H1 (cell line): Measurements from ENCODE around the gene SLC51B. TPM values are rescaled to one million over a fixed set of nuclear protein-coding genes. Genes with fewer than 3 reads are reported as not detected.

Experiments used
- CTCF ChIA-PET: fragments of 300-600 bp; sonication (Branson Sonifier 250); formaldehyde crosslinking; loops from one replicate; lab custom pipeline; 2021; ENCODE audit not compliant: partially characterized antibody; lab: Charles Lee
- POLR2A ChIA-PET: fragments of 300-600 bp; sonication (Branson Sonifier 250); formaldehyde crosslinking; loops from one replicate; lab custom pipeline; 2021; ENCODE audit warnings: inconsistent platforms; ENCODE audit not compliant: partially characterized antibody; lab: Charles Lee
- DNase-seq, 2 experiments: peaks; one replicate each; pipeline versions ENCODE4 v3.0.0 to v3.0.0-alpha.2; 2010 to 2022; ENCODE audit warnings: low spot score in 2 of 2, low read depth in 1 of 2, mixed read lengths in 1 of 2
- FAIRE-seq: peaks from 2 replicates; lab custom pipeline; 2011; peaks lifted over from hg19 to GRCh38; lab: Jason Lieb, UNC
- H2AFZ ChIP-seq: 2 replicates; pipeline ENCODE4 v1.8.1; 2012; ENCODE audit warnings: low read length, inconsistent platforms
- H2AK5ac ChIP-seq: 2 replicates; pipeline ENCODE4 v1.6.1; 2013; ENCODE audit warnings: low read depth, low read length
- H2BK120ac ChIP-seq: replicated peaks from 2 replicates; pipeline ENCODE3; 2013; ENCODE audit warnings: low read depth, low read length, inconsistent platforms
- H2BK12ac ChIP-seq: 2 replicates; pipeline ENCODE4 v1.6.1; 2013; ENCODE audit warnings: low read depth, low read length
- H2BK15ac ChIP-seq: 2 replicates; pipeline ENCODE4 v1.6.1; 2013; ENCODE audit warnings: low read length
- H2BK20ac ChIP-seq: 2 replicates; pipeline ENCODE4 v1.6.1; 2013; ENCODE audit warnings: low read length
- H2BK5ac ChIP-seq: 2 replicates; pipeline ENCODE4 v1.6.1; 2013; ENCODE audit warnings: low read depth, low read length
- H3K14ac ChIP-seq: 2 replicates; pipeline ENCODE4 v1.6.1; 2013; ENCODE audit warnings: inconsistent platforms; ENCODE audit not compliant: insufficient read length
- H3K18ac ChIP-seq: 2 replicates; pipeline ENCODE4 v1.6.1; 2013; ENCODE audit warnings: low read length; ENCODE audit errors: extremely low read depth
- H3K23ac ChIP-seq: 2 replicates; pipeline ENCODE4 v1.6.1; 2013; ENCODE audit warnings: inconsistent platforms; ENCODE audit not compliant: insufficient read length
- H3K23me2 ChIP-seq: 2 replicates; pipeline ENCODE4 v1.6.1; 2013; ENCODE audit warnings: low read depth, low read length
- H3K27ac ChIP-seq: 2 replicates; pipeline ENCODE4 v1.6.1; 2011; ENCODE audit warnings: low read depth, low read length, inconsistent platforms
- H3K27me3 ChIP-seq, 4 experiments: replicated peaks in 1 of 4; 1 replicate in 1 of 4; 2 replicates in 3 of 4; pipeline versions ENCODE4 v1.6.1 to v1.8.1; 2011 to 2013; ENCODE audit warnings: low read length in 3 of 4, mild to moderate bottlenecking in 3 of 4, inconsistent platforms in 2 of 4, mixed read lengths in 2 of 4, moderate library complexity in 1 of 4; ENCODE audit not compliant: control insufficient read depth in 3 of 4, insufficient read depth in 3 of 4; ENCODE audit errors: extremely low read depth in 1 of 4
- H3K36me3 ChIP-seq, 4 experiments: 2 replicates each; pipeline versions ENCODE4 v1.6.1 to v1.8.1; 2011 to 2013; ENCODE audit warnings: mild to moderate bottlenecking in 4 of 4, low read length in 3 of 4, moderate library complexity in 2 of 4, control low read depth in 1 of 4, inconsistent platforms in 1 of 4; ENCODE audit not compliant: insufficient read depth in 4 of 4, control insufficient read depth in 2 of 4
- H3K4ac ChIP-seq: replicated peaks from 2 replicates; pipeline ENCODE3; 2013; ENCODE audit warnings: low read length, low read depth, mixed read lengths, inconsistent platforms; ENCODE audit not compliant: insufficient read length
- H3K4me1 ChIP-seq, 4 experiments: replicated peaks in 1 of 4; 1 replicate in 1 of 4; 2 replicates in 3 of 4; pipeline versions ENCODE4 v1.6.1 to v1.8.1; 2011 to 2013; ENCODE audit warnings: low read length in 3 of 4, inconsistent platforms in 2 of 4, mixed read lengths in 1 of 4; ENCODE audit not compliant: insufficient read depth in 4 of 4, control insufficient read depth in 3 of 4
- H3K4me2 ChIP-seq, 2 experiments: 2 replicates each; pipeline versions ENCODE4 v1.6.1 to v1.8.1; 2011 to 2013; ENCODE audit warnings: low read depth in 2 of 2, low read length in 2 of 2, control low read depth in 1 of 2, inconsistent platforms in 1 of 2, mild to moderate bottlenecking in 1 of 2; ENCODE audit not compliant: insufficient read depth in 1 of 2
- H3K4me3 ChIP-seq, 4 experiments: fragments of 200-600, 300-600 bp in 1 of 4; sonication (generic), shearing (Covaris generic), sonication (Bioruptor Twin) in 1 of 4; 2 replicates each; pipeline versions ENCODE4 v1.5.1 to v1.8.1; 2011 to 2016; ENCODE audit warnings: low read length in 4 of 4, low read depth in 3 of 4, control low read depth in 2 of 4, inconsistent platforms in 2 of 4, mild to moderate bottlenecking in 2 of 4, mixed read lengths in 1 of 4, moderate library complexity in 1 of 4; ENCODE audit not compliant: insufficient read depth in 2 of 4; ENCODE audit errors: extremely low read depth in 1 of 4
- H3K56ac ChIP-seq: replicated peaks from 2 replicates; pipeline ENCODE3; 2013; ENCODE audit warnings: low read depth, mild to moderate bottlenecking, mixed read lengths, low read length, inconsistent platforms; ENCODE audit not compliant: insufficient read length
- H3K79me1 ChIP-seq: 2 replicates; pipeline ENCODE4 v1.6.1; 2013; ENCODE audit warnings: low read depth, low read length, control low read depth
- H3K79me2 ChIP-seq, 2 experiments: 2 replicates each; pipeline versions ENCODE4 v1.6.1 to v1.8.1; 2012 to 2013; ENCODE audit warnings: low read length in 2 of 2, mild to moderate bottlenecking in 2 of 2, inconsistent platforms in 1 of 2; ENCODE audit not compliant: insufficient read depth in 2 of 2, control insufficient read depth in 1 of 2
- H3K9ac ChIP-seq, 4 experiments: replicated peaks in 1 of 4; 1 replicate in 1 of 4; 2 replicates in 3 of 4; pipeline versions ENCODE4 v1.6.1 to v1.8.1; 2011 to 2013; ENCODE audit warnings: low read depth in 3 of 4, low read length in 3 of 4, control low read depth in 2 of 4, mild to moderate bottlenecking in 2 of 4, moderate library complexity in 2 of 4, inconsistent platforms in 1 of 4; ENCODE audit errors: extremely low read depth in 1 of 4
- H3K9me3 ChIP-seq, 2 experiments: 2 replicates each; pipeline versions ENCODE4 v1.6.1 to v1.8.1; 2012 to 2013; ENCODE audit warnings: mild to moderate bottlenecking in 2 of 2, moderate library complexity in 2 of 2, control low read depth in 1 of 2, inconsistent platforms in 1 of 2, low read depth in 1 of 2, low read length in 1 of 2, mixed read lengths in 1 of 2; ENCODE audit not compliant: insufficient read depth in 2 of 2
- H4K20me1 ChIP-seq, 2 experiments: replicated peaks in 1 of 2; 2 replicates each; pipeline versions ENCODE3 to v1.8.1; 2011 to 2013; ENCODE audit warnings: inconsistent platforms in 2 of 2, low read length in 2 of 2, mild to moderate bottlenecking in 1 of 2; ENCODE audit not compliant: insufficient read depth in 2 of 2, control insufficient read depth in 1 of 2
- H4K5ac ChIP-seq: 2 replicates; pipeline ENCODE4 v1.6.1; 2013; ENCODE audit warnings: low read length, low read depth, mixed read lengths, inconsistent platforms; ENCODE audit not compliant: insufficient read length
- H4K8ac ChIP-seq: 2 replicates; pipeline ENCODE4 v1.8.0; 2013; ENCODE audit warnings: mild to moderate bottlenecking, moderate library complexity, low read length, inconsistent platforms; ENCODE audit not compliant: insufficient read depth; ENCODE audit errors: extremely low read depth
- H4K91ac ChIP-seq: replicated peaks from 2 replicates; pipeline ENCODE3; 2013; ENCODE audit warnings: low read length, mixed read lengths, inconsistent platforms; ENCODE audit not compliant: insufficient read length
- BACH1 ChIP-seq: IDR thresholded peaks from 2 replicates; pipeline ENCODE4 v1.6.1; 2012; ENCODE audit warnings: low read length, improper control_type of control experiment
- CTBP2 ChIP-seq: IDR thresholded peaks from 2 replicates; pipeline ENCODE4 v1.7.0; 2011; ENCODE audit warnings: borderline replicate concordance, mild to moderate bottlenecking, moderate library complexity, mixed read lengths, low read length; ENCODE audit not compliant: insufficient read depth, insufficient read length
- EZH2 ChIP-seq: fragments of 200-600 bp; sonication (generic); IDR thresholded peaks from 2 replicates; pipeline ENCODE4 v1.7.1; 2012; ENCODE audit warnings: low read depth, mild to moderate bottlenecking, moderate library complexity, low read length, inconsistent platforms; ENCODE audit not compliant: severe bottlenecking
- GABPA ChIP-seq: IDR thresholded peaks from 2 replicates; pipeline ENCODE4 v1.6.1; 2011; ENCODE audit warnings: mild to moderate bottlenecking, low read length, moderate library complexity, borderline replicate concordance; ENCODE audit not compliant: insufficient read depth
- NANOG ChIP-seq: IDR thresholded peaks from 2 replicates; pipeline ENCODE4 v1.6.1; 2011; ENCODE audit warnings: low read length, low read depth, mild to moderate bottlenecking, inconsistent platforms; ENCODE audit not compliant: insufficient read depth, poor library complexity, severe bottlenecking
- NRF1 ChIP-seq: IDR thresholded peaks from 2 replicates; pipeline ENCODE4 v1.6.1; 2011; ENCODE audit warnings: mild to moderate bottlenecking, low read depth, low read length, improper control_type of control experiment
- POLR2A ChIP-seq, 2 experiments: IDR thresholded peaks; 1 replicate in 1 of 2; 2 replicates in 1 of 2; pipeline ENCODE4 v1.6.1; 2011; ENCODE audit warnings: low read depth in 2 of 2, low read length in 2 of 2, mild to moderate bottlenecking in 2 of 2; ENCODE audit errors: control extremely low read depth in 1 of 2
- POLR2AphosphoS5 ChIP-seq: IDR thresholded peaks from 2 replicates; pipeline ENCODE4 v1.6.1; 2011; ENCODE audit warnings: low read depth, low read length
- RAD21 ChIP-seq, 2 experiments: IDR thresholded peaks in 1 of 2; conservative IDR thresholded peaks in 1 of 2; 2 replicates each; pipeline ENCODE4 v1.6.1; 2011; ENCODE audit warnings: low read depth in 2 of 2, low read length in 2 of 2, improper control_type of control experiment in 1 of 2, inconsistent platforms in 1 of 2, mild to moderate bottlenecking in 1 of 2, moderate library complexity in 1 of 2
- RXRA ChIP-seq: IDR thresholded peaks from 2 replicates; pipeline ENCODE4 v1.6.1; 2011; ENCODE audit warnings: low read depth, mild to moderate bottlenecking, low read length, moderate library complexity; ENCODE audit not compliant: insufficient read depth
- TCF12 ChIP-seq: IDR thresholded peaks from 2 replicates; pipeline ENCODE4 v1.6.1; 2011; ENCODE audit warnings: low read depth, mild to moderate bottlenecking, low read length
- TEAD4 ChIP-seq: IDR thresholded peaks from 2 replicates; pipeline ENCODE4 v1.6.1; 2012; ENCODE audit warnings: low read depth, low read length, inconsistent platforms, mixed read lengths
- WGBS, 2 experiments: shearing (Covaris generic) in 1 of 2; methylation state at CpG; one replicate each; pipeline versions ENCODE4 v1.1.6 to v1.1.7; 2013 to 2015; ENCODE audit warnings: low lambda C conversion rate in 2 of 2, mixed read lengths in 2 of 2, inconsistent platforms in 1 of 2, low coverage in 1 of 2, missing lambda C conversion rate in 1 of 2; ENCODE audit not compliant: insufficient replicate concordance in 2 of 2, insufficient coverage in 1 of 2, insufficient read length in 1 of 2; ENCODE audit errors: extremely low coverage in 1 of 2, missing lambda C conversion rate in 1 of 2; 5-methylcytosine and 5-hydroxymethylcytosine counted together
- polyA plus RNA-seq, 7 experiments: library from polyadenylated mRNA; depleted of rRNA in 3 of 7; stranded (reverse) in 5 of 7; unstranded in 2 of 7; fragments of >200 nt in 5 of 7; fragments of 200-250 nt in 2 of 7; gene quantifications; 1 replicate in 5 of 7; 2 replicates in 1 of 7; 4 replicates in 1 of 7; pipeline versions ENCODE4 v1.2.1 to v1.2.3, GENCODE V29; 2011 to 2013; ENCODE audit warnings: missing spikeins in 2 of 7, mixed read lengths in 2 of 7
- total RNA-seq: library from RNA; stranded (reverse); fragmentation: NEBNext Ultra II Directional; extraction: Animal tissue kit (Norgen Biotek cat#: 25700); gene quantifications from 2 replicates; pipeline ENCODE4 v1.2.1, GENCODE V29; 2021
- TF ChIP-seq, protein P1 (sequence below): IDR thresholded peaks from 2 replicates; pipeline ENCODE4 v1.6.1; 2011; ENCODE audit warnings: low read length, improper control_type of control experiment

SLC51B gene
- total and polyA plus RNA-seq, 2 of the 8 experiments (the other 6 are each of a cell fraction or from before 2014, with no cell fraction given): not detected

DNA sequence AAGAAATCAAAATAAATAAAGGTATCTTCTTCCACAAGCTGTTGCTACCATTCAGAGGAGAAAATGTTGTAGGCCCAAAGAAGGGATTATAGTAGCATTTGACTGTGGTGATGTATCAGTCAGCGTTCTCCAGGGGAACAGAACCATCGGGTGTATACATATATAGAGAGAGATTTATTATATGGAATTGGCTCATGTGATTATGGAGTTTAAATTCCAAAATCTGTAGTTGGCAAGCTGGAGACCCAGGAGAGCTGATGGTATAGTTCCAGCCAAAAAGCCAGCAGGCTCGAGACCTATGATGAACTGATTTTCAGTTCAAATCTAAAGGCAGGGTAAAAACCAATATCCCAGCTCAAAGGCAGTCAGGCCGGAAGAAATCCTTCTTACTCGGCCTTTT, 48.1 kb upstream of the SLC51B start:
- Histone ChIP-seq H3K4me3 (no peak overlapping the region), H2BK120ac (no peak overlapping the region), H3K14ac (no peak overlapping the region), H3K23ac (no peak overlapping the region), H3K18ac (no peak overlapping the region), H3K27ac (no peak overlapping the region), H3K4me2 (no peak overlapping the region), H3K27me3 (no peaks in the 10 kb centered on the region), H3K23me2 (no peaks in the 10 kb centered on the region), H2AK5ac (no peak overlapping the region), H2AFZ (no peak overlapping the region), H3K79me2 (no peaks in the 10 kb centered on the region), H4K8ac (no peak overlapping the region), H3K4me1 (no peaks in the 10 kb centered on the region), H4K91ac (no peak overlapping the region), H3K56ac (no peak overlapping the region), H2BK5ac (no peak overlapping the region), H3K9me3 (no peaks in the 10 kb centered on the region), H3K79me1 (no peaks in the 10 kb centered on the region), H4K5ac (no peak overlapping the region), H4K20me1 (no peaks in the 10 kb centered on the region), H2BK20ac (no peak overlapping the region), H3K4ac (no peak overlapping the region), H3K9ac (no peak overlapping the region), H3K36me3 (no peaks in the 10 kb centered on the region), H2BK15ac (no peak overlapping the region), H2BK12ac (no peak overlapping the region)
- WGBS, 2 experiments: 69% methylated on average over 5 of the region's 5 CpGs; no CpG with 5 or more reads in 1 of the 2 experiments
- ChIA-PET POLR2A (interaction anchor here (1.1 to 2.1 kb wide), 4 partner anchors 9 to 186 kb away, joined by 3 to 5 read pairs (median 4); no protein-coding TSS in a partner anchor), CTCF (interaction anchor here (0.6 to 3.8 kb wide), 8 partner anchors 8 to 124 kb away, joined by 3 to 13 read pairs (median 3); no protein-coding TSS in a partner anchor)
- FAIRE-seq: no peak
- no peak for DNase-seq
- TF ChIP-seq, protein P1, sequence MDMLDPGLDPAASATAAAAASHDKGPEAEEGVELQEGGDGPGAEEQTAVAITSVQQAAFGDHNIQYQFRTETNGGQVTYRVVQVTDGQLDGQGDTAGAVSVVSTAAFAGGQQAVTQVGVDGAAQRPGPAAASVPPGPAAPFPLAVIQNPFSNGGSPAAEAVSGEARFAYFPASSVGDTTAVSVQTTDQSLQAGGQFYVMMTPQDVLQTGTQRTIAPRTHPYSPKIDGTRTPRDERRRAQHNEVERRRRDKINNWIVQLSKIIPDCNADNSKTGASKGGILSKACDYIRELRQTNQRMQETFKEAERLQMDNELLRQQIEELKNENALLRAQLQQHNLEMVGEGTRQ: no peak
- TF ChIP-seq NANOG (no peak), RAD21 (IDR thresholded peaks at IDR 0.05 in 1 of 2, conservative IDR thresholded peaks at IDR 0.05 in 1 of 2; ENCODE audit: low read depth in 2 of 2, low read length in 2 of 2) (no peak), CTBP2 (no peak), NRF1 (no peak), GABPA (no peak), EZH2 (no peak), TEAD4 (no peak), POLR2AphosphoS5 (no peak), TCF12 (no peak), BACH1 (no peak), RXRA (no peak), POLR2A (IDR thresholded peaks at IDR 0.05; ENCODE audit: control extremely low read depth in 1 of 2, low read depth in 2 of 2, low read length in 2 of 2) (no peak)
